Measurements from ENCODE around the gene SIPA1L3.

Gene SIPA1L3

DNA sequence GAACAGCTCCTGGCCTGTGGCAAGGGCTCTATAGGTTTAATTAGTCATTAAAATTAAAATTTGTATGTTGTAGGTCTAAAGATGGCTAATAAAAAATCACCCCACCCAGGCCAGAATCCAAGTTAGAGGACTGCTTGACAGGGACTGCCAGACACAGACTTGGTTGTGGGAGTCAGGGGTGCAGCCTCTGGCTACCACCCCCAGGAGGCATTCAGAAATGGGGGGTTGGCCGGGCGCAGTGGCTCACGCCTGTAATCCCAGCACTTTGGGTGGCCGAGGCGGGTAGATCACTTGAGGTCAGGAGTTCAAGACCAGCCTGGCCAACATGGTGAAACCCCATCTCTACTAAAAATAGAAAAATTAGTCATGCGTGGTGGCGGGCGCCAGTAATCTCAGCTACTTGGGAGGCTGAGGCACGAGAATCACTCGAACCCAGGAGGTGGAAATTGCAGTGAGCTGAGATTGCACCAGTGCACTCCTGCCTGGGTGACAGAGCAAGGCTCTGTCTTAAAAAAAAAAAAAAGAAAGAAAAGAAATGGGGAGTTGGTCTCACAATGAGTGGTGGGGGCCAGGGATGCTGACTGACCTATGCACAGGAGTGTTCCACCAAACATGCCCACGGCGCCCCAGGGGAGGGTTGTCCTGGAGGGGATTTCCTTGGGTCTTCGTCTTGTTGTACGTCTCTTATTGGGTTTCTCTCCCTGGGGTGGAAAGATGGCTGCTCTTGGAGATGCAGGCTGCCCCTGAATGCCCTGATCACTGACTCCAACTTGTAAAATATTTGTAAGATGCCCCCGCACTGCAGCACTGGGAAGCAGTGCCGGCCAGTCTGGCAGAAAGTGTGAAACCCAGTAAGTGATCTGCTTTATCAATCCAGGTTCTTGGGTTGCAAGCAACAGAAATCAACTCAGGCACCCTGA is 68.8 kb downstream of the SIPA1L3 start:
- TF ChIP-seq, protein P1, sequence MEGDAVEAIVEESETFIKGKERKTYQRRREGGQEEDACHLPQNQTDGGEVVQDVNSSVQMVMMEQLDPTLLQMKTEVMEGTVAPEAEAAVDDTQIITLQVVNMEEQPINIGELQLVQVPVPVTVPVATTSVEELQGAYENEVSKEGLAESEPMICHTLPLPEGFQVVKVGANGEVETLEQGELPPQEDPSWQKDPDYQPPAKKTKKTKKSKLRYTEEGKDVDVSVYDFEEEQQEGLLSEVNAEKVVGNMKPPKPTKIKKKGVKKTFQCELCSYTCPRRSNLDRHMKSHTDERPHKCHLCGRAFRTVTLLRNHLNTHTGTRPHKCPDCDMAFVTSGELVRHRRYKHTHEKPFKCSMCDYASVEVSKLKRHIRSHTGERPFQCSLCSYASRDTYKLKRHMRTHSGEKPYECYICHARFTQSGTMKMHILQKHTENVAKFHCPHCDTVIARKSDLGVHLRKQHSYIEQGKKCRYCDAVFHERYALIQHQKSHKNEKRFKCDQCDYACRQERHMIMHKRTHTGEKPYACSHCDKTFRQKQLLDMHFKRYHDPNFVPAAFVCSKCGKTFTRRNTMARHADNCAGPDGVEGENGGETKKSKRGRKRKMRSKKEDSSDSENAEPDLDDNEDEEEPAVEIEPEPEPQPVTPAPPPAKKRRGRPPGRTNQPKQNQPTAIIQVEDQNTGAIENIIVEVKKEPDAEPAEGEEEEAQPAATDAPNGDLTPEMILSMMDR (IDR thresholded peaks at IDR 0.05; ENCODE audit: extremely low read depth, insufficient read depth, missing control alignments): no peak
- in situ Hi-C loops (cut with MboI; ENCODE audit: low pct_unique_long_range_greater_than_20kb, low sequenced_read_pairs, unreplicated experiment): no loop called here
- DNase-seq (ENCODE audit: low spot score): no peak

DNA sequence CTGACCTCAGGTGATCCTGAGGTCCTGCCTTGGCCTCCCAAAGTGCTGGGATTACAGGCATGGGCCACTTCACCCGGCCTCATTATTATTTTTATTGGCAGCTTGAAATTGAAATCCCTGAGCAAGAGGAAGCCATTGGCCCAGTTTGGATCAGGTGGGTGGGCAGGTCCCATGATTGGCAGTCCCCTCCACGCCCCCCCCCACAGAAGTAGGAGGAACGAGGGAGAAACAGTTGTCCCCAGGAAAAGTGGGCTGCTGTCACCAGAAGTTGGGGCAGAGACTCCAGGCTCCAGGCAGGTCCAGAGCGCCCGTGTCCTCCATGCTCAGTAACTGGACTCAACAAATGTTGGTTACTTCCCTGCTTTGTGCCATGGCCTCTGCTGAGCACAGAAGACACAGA is 70.4 kb downstream of the SIPA1L3 start:
- TF ChIP-seq, protein P1 (IDR thresholded peaks at IDR 0.05; ENCODE audit: extremely low read depth, insufficient read depth, missing control alignments): no peak
- no peak for DNase-seq (ENCODE audit: low spot score)
- in situ Hi-C loops (cut with MboI; ENCODE audit: low pct_unique_long_range_greater_than_20kb, low sequenced_read_pairs, unreplicated experiment): no loop called here

DNA sequence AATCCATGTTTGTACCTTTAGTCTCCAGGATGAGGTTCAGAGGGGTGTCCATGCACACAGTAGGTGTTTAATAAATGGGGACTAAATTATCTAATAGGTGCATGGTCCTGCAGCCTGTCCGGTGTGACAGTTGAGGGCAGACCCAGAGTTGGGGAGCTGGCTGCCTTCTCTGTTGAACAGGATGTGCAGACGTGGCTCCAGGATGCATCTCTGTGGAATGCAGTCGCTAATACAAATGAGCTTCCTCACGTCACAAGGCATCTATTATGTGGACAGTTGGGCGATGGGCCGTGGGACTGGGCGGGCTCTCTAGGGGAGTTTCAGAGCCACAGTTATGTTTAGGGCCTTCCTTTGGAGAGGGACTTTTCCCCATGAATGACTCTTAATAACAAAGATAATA is 71.0 kb downstream of the SIPA1L3 start:
- TF ChIP-seq, protein P1 (IDR thresholded peaks at IDR 0.05; ENCODE audit: extremely low read depth, insufficient read depth, missing control alignments): no peak
- DNase-seq (ENCODE audit: low spot score): no peak
- in situ Hi-C loops (cut with MboI; ENCODE audit: low pct_unique_long_range_greater_than_20kb, low sequenced_read_pairs, unreplicated experiment): no loop called here

DNA sequence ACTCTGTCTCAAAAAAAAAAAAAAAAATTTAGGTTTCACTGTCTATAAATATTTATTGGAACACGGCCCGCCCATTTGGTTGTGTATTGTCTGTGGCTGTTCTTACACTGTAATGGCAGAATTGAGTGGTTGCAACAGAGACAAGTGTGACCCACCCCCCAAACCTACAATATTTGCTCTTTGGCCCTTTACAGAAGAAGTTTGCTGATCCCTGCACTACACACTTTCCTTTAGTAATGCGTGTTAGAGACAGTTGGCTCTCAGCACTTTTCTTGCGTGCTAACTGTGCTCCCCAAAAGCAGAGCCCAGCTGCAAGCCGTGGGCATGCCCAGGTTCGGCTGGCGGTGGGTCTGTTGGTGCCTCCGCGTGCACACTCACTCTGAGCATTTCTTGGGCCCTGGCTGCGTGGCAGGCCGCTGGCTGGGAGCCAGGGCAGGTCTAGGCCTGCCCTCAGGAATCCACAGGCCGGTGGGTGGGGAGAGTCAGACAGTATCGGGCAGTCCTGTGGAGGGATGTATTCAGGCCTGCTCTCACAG is 72.6 kb downstream of the SIPA1L3 start:
- in situ Hi-C loops (cut with MboI; ENCODE audit: low pct_unique_long_range_greater_than_20kb, low sequenced_read_pairs, unreplicated experiment): no loop called here
- TF ChIP-seq, protein P1 (IDR thresholded peaks at IDR 0.05; ENCODE audit: extremely low read depth, insufficient read depth, missing control alignments): no peak
- no peak for DNase-seq (ENCODE audit: low spot score)

DNA sequence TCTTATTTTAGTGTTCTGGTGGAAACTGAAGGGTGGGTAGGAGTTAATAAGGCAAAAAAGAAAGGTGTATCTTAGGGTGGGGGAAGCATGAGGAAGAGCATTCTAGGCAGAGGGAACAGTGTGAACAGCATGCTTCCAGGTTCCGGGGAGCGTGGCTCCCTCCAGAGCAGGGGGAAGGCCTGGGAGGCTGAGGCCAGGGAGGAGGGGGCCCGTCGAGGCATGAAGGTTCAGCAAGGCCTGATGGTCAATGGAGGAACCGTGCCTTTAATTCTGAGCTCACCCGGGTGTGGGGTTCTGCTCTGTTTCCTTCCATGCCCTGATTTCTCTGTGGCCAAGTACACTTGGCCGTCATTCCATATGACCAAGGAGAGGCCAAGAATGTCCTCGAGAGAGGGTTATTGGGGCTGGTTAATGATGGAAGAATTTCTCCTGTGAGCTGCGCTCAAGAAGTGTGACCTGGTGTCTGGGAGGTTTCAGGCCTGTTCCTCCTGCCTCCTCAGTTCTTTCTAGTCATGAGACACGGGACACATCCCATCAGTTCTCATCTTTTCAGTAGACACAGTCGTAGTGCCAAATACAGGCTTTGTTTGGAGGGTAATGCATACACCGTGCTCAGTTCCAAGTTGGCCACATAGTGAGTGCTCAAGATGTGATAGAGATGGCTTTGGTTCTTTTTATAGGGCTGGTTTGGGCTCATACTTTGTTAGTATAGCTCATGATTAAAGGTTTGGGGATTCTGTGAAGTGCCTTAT is 73.6 kb downstream of the SIPA1L3 start:
- TF ChIP-seq, protein P1 (IDR thresholded peaks at IDR 0.05; ENCODE audit: extremely low read depth, insufficient read depth, missing control alignments): no peak
- no peak for DNase-seq (ENCODE audit: low spot score)
- in situ Hi-C loops (cut with MboI; ENCODE audit: low pct_unique_long_range_greater_than_20kb, low sequenced_read_pairs, unreplicated experiment): no loop called here

DNA sequence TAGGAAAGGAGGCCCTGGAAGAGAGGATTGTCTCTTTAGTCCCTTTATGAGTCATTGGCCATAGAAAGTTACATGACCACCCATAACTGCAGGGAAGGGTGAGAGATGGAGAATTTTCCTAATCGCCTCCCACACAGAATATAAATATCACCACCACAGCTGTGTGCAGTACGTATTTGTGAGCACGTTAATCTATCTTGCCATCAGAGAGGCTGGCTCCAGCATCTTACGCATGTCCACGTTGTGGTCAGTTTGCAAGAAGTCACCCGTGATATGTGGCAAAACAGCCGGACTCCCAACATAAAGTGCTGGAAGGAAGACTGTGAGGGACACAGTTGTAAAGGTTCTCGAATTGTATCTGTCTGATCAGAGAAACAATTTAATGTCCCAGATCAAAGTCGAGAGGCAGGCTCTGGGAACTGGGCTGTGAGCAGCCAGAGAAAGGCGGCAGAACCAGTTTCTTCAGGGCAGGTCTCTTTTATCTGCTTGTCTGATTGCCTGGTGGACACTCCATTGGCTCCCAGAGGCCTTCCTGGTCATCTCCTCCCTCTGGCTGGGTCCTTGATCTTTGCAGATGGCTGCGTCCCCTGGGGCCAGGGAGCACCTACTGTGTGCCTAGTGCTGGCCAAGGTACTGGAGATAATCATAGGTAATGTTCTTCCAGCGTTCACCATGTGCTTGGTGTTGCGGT is 74.9 kb downstream of the SIPA1L3 start:
- TF ChIP-seq, protein P1 (IDR thresholded peaks at IDR 0.05; ENCODE audit: extremely low read depth, insufficient read depth, missing control alignments): no peak
- in situ Hi-C loops (cut with MboI; ENCODE audit: low pct_unique_long_range_greater_than_20kb, low sequenced_read_pairs, unreplicated experiment): no loop called here
- no peak for DNase-seq (ENCODE audit: low spot score)

Data from GM13977 (cell line).